Activated naive CD4-positive, alpha-beta T cell treated with anti-CD3 and anti-CD28 coated beads, Interleukin-2, amount 10 ng/mL, durations not matched to agents 7 days and 5 days (primary cell): ENCODE measurements around the gene SGSM2.

Source experiments
- CTCF ChIA-PET: fragments of 350-600 bp; sonication (Branson Sonifier 250); formaldehyde crosslinking; loops from one replicate; lab custom pipeline; 2021; ENCODE audit warnings: antibody characterized with exemption; lab: Charles Lee
- DNase-seq: peaks from one replicate; pipeline ENCODE4 v3.0.0-alpha.2; 2020
- H3K27ac Mint-ChIP-seq: one replicate; pipeline ENCODE4 v1.8.0; 2021; ENCODE audit warnings: mild to moderate bottlenecking, moderate library complexity, mixed read lengths
- H3K27me3 Mint-ChIP-seq: one replicate; pipeline ENCODE4 v1.8.0; 2021; ENCODE audit warnings: mild to moderate bottlenecking, mixed read lengths
- H3K36me3 Mint-ChIP-seq: one replicate; pipeline ENCODE4 v1.8.0; 2021; ENCODE audit warnings: mixed read lengths
- H3K4me1 Mint-ChIP-seq: one replicate; pipeline ENCODE4 v1.8.0; 2021; ENCODE audit warnings: mixed read lengths
- H3K4me3 Mint-ChIP-seq: one replicate; pipeline ENCODE4 v1.8.0; 2021; ENCODE audit warnings: mild to moderate bottlenecking, moderate library complexity, mixed read lengths
- H3K9me3 Mint-ChIP-seq: one replicate; pipeline ENCODE4 v1.8.0; 2021; ENCODE audit warnings: mixed read lengths

The SGSM2 gene

GRCh38 chr17:2390199-2390836 is 53.0 kb downstream of the SGSM2 start:
- Mint-ChIP-seq H3K4me1 (peaks cover 44% of the 10 kb centered on the region), H3K27me3 (no peaks in the 10 kb centered on the region), H3K4me3 (peak overlapping the region; percentile 51), H3K27ac (peak overlapping the region; percentile 55), H3K9me3 (no peaks in the 10 kb centered on the region), H3K36me3 (peaks cover 20% of the 10 kb centered on the region)
- CTCF ChIA-PET, result interaction anchor here (3.1 to 3.2 kb wide), 2 partner anchors 8 to 26 kb away, joined by 21 to 28 read pairs; no protein-coding TSS in a partner anchor
- DNase-seq, result no peak

GRCh38 chr17:2391597-2392251 is 54.4 kb downstream of the SGSM2 start:
- CTCF ChIA-PET, result interaction anchor here (1.4 to 3.2 kb wide), 3 partner anchors 9 to 24 kb away, joined by 7 to 28 read pairs (median 21); no protein-coding TSS in a partner anchor
- Mint-ChIP-seq H3K27ac (peak overlapping the region; percentile 99), H3K4me3 (peak overlapping the region; percentile 96), H3K27me3 (no peaks in the 10 kb centered on the region), H3K36me3 (peaks cover 21% of the 10 kb centered on the region), H3K9me3 (no peaks in the 10 kb centered on the region), H3K4me1 (peaks cover 57% of the 10 kb centered on the region)
- no peak for DNase-seq

GRCh38 chr17:2392252-2393173 is 55.2 kb downstream of the SGSM2 start:
- peaks cover 21% of the 10 kb centered on the region for H3K36me3 Mint-ChIP-seq
- CTCF ChIA-PET, result interaction anchor here (1.4 to 3.2 kb wide), 3 partner anchors 9 to 24 kb away, joined by 7 to 28 read pairs (median 21); no protein-coding TSS in a partner anchor
- no peaks in the 10 kb centered on the region for H3K9me3 Mint-ChIP-seq
- no peaks in the 10 kb centered on the region for H3K27me3 Mint-ChIP-seq
- H3K4me1 Mint-ChIP-seq, result peaks cover 65% of the 10 kb centered on the region
- H3K27ac Mint-ChIP-seq, result peak overlapping the region; percentile 99
- peak; percentile 97 for DNase-seq
- H3K4me3 Mint-ChIP-seq, result peak overlapping the region; percentile 96

- peaks cover 73% of the 10 kb centered on the region for H3K4me1 Mint-ChIP-seq
- H3K4me3 Mint-ChIP-seq, result peak overlapping the region; percentile 79
- peaks cover 21% of the 10 kb centered on the region for H3K36me3 Mint-ChIP-seq
- no peaks in the 10 kb centered on the region for H3K9me3 Mint-ChIP-seq
- no peaks in the 10 kb centered on the region for H3K27me3 Mint-ChIP-seq
- DNase-seq, result peak; percentile 93
- CTCF ChIA-PET, result interaction anchor here (3.1 to 3.2 kb wide), 2 partner anchors 11 to 23 kb away, joined by 21 to 28 read pairs; no protein-coding TSS in a partner anchor
- H3K27ac Mint-ChIP-seq, result peak overlapping the region; percentile 96
These were observed 56.1 kb downstream of the SGSM2 start for GRCh38 chr17:2393174-2393953.

- no peak for DNase-seq
- H3K4me1 Mint-ChIP-seq, result peaks cover 74% of the 10 kb centered on the region
- peaks cover 17% of the 10 kb centered on the region for H3K36me3 Mint-ChIP-seq
- peak overlapping the region; percentile 79 for H3K4me3 Mint-ChIP-seq
- peak overlapping the region; percentile 88 for H3K27ac Mint-ChIP-seq
- H3K27me3 Mint-ChIP-seq, result no peaks in the 10 kb centered on the region
- CTCF ChIA-PET, result no interaction called here
- H3K9me3 Mint-ChIP-seq, result no peaks in the 10 kb centered on the region
These were observed 56.9 kb downstream of the SGSM2 start for GRCh38 chr17:2393954-2394749.

- no peaks in the 10 kb centered on the region for H3K27me3 Mint-ChIP-seq
- H3K9me3 Mint-ChIP-seq, result no peaks in the 10 kb centered on the region
- peaks cover 15% of the 10 kb centered on the region for H3K36me3 Mint-ChIP-seq
- DNase-seq, result no peak
- CTCF ChIA-PET, result no interaction called here
- peaks cover 73% of the 10 kb centered on the region for H3K4me1 Mint-ChIP-seq
- H3K27ac Mint-ChIP-seq, result peak overlapping the region; percentile 88
- H3K4me3 Mint-ChIP-seq, result peak overlapping the region; percentile 79
These were observed 57.5 kb downstream of the SGSM2 start for GRCh38 chr17:2394775-2395201.

GRCh38 chr17:2395258-2396181 is 58.2 kb downstream of the SGSM2 start:
- Mint-ChIP-seq H3K27ac (peak overlapping the region; percentile 88), H3K4me1 (peaks cover 67% of the 10 kb centered on the region), H3K36me3 (peaks cover 14% of the 10 kb centered on the region), H3K27me3 (no peaks in the 10 kb centered on the region), H3K4me3 (peak overlapping the region; percentile 70), H3K9me3 (no peaks in the 10 kb centered on the region)
- no peak for DNase-seq
- CTCF ChIA-PET, result interaction anchor here (1.6 kb wide), 1 partner anchor 13 kb away, joined by 7 read pairs; no protein-coding TSS in a partner anchor

- H3K4me3 Mint-ChIP-seq, result peak overlapping the region; percentile 70
- H3K9me3 Mint-ChIP-seq, result no peaks in the 10 kb centered on the region
- CTCF ChIA-PET, result interaction anchor here (1.6 kb wide), 1 partner anchor 14 kb away, joined by 7 read pairs; no protein-coding TSS in a partner anchor
- peak overlapping the region; percentile 88 for H3K27ac Mint-ChIP-seq
- H3K27me3 Mint-ChIP-seq, result peaks cover under 1% of the 10 kb centered on the region
- H3K36me3 Mint-ChIP-seq, result peaks cover 14% of the 10 kb centered on the region
- peaks cover 63% of the 10 kb centered on the region for H3K4me1 Mint-ChIP-seq
- DNase-seq, result no peak
These were observed 58.9 kb downstream of the SGSM2 start for GRCh38 chr17:2396192-2396567.

GRCh38 chr17:2396568-2397246 is 59.4 kb downstream of the SGSM2 start:
- H3K4me1 Mint-ChIP-seq, result peaks cover 60% of the 10 kb centered on the region
- peaks cover 10% of the 10 kb centered on the region for H3K36me3 Mint-ChIP-seq
- peak overlapping the region; percentile 70 for H3K4me3 Mint-ChIP-seq
- peak; percentile 78 for DNase-seq
- CTCF ChIA-PET, result interaction anchor here (1.6 to 1.7 kb wide), 2 partner anchors 14 kb away, joined by 7 to 14 read pairs; no protein-coding TSS in a partner anchor
- peaks cover 6% of the 10 kb centered on the region for H3K27me3 Mint-ChIP-seq
- peak overlapping the region; percentile 88 for H3K27ac Mint-ChIP-seq
- H3K9me3 Mint-ChIP-seq, result no peaks in the 10 kb centered on the region

- Mint-ChIP-seq H3K27ac (peak overlapping the region; percentile 88), H3K27me3 (peaks cover 6% of the 10 kb centered on the region), H3K4me3 (peak overlapping the region; percentile 98), H3K9me3 (no peaks in the 10 kb centered on the region), H3K36me3 (peaks cover 5% of the 10 kb centered on the region), H3K4me1 (peaks cover 57% of the 10 kb centered on the region)
- DNase-seq, result no peak
- CTCF ChIA-PET, result interaction anchor here (1.1 to 1.7 kb wide), 2 partner anchors 15 to 19 kb away, joined by 3 to 14 read pairs; no protein-coding TSS in a partner anchor
These were observed 60.2 kb downstream of the SGSM2 start for GRCh38 chr17:2397247-2398171.
